DOHH2 (cell line): ENCODE data around the gene POT1.

Source experiments
- CTCF ChIP-seq: fragments of 200-600 bp; sonication (generic); IDR thresholded peaks from one replicate; pipeline ENCODE4 v1.5.1; 2014; ENCODE audit warnings: antibody characterized with exemption, mild to moderate bottlenecking, low read depth, low read length; ENCODE audit not compliant: poor library complexity, severe bottlenecking
- EZH2phosphoT487 ChIP-seq: fragments of 200-600 bp; sonication (generic); IDR thresholded peaks from 2 replicates; pipeline ENCODE4 v1.6.1; 2017; ENCODE audit warnings: borderline replicate concordance, mild to moderate bottlenecking, antibody characterized with exemption, low read length, moderate library complexity, mixed read lengths

GRCh38 chr7:124780056-124780455 is 149.6 kb downstream of the POT1 start:
- TF ChIP-seq EZH2phosphoT487 (no peak), CTCF (no peak)
